Fibroblast of skin of left biceps (primary cell): ENCODE data around the gene HIVEP3.

ENCODE experiments used
- DNase-seq, 2 experiments: peaks; one replicate each; pipeline ENCODE4 v3.0.0-alpha.2; 2013; ENCODE audit warnings: low read depth in 2 of 2

The HIVEP3 gene

GRCh38 chr1:41518471-41518870 lies 400.3 kb downstream of the HIVEP3 start:
- DNase-seq = no peak

GRCh38 chr1:41517062-41517438 lies 401.7 kb downstream of the HIVEP3 start:
- no peak for DNase-seq

DNA sequence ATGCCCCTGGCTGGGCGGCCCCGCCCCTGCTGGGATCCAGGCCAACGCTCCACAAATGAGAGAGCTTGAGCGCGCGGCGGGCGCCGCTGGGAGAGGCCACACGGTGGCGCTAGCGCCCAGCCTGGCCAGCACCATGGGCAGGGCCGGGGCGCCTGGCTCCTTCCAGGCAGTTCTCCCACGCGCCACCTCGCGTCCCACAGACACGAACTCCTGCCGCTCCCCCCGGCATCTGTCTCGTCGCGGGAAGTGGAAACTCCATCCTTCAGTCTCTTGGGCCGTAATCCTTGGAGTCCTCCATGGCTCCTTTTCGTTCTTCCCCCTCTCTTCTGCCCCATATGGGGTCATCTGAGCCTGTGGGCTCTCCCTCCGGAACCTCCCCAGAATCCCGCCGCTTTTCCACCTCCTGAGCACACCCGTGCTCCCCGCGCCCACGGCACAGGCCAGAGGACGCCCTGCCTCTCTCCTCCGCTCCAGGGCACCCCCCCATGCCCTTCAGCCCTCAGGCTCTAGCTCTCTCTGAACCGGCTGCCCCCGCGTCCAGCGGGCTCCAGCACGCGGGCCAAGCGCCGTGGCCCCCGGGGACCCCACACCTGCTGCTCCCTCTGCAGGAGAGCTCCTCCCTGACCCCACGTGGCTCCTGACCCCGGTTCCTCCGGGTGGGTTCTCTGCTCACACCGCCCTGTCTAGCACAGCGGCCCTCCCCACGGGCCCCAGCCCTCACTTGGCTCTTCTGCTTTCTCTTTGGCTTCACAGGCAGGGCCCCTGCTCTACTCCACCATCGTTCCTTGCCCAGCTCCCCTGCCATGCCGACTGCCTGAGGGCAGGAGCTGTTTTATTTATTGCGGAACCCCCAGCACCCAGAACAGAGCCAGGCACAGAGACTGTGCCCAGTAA lies 402.3 kb downstream of the HIVEP3 start:
- DNase-seq = peak; percentile 61 to 65

DNA sequence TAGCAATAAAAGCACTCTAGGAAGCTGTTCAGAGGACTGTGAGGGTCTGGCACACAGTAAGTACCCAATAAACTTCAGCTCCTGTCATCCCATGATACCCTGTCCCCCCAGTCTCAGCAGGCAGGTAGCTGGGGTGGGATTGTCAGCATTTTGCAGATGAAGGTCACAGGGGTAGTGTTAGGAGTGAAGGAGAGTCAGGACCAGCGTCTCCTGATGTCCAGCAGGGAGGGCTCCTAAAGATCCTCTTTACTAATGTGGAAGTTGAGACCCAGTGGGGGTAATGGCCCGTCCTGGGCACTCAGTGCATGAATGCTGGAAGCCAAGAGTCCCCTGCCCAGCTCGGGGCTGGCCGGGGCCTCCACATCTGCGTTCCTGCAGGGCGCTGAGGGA lies 402.9 kb downstream of the HIVEP3 start:
- DNase-seq = no peak

- no peak for DNase-seq
Measured at GRCh38 chr1:41515131-41515678, 403.5 kb downstream of the HIVEP3 start.

- no peak for DNase-seq
Measured at GRCh38 chr1:41514381-41514780, 404.3 kb downstream of the HIVEP3 start.

GRCh38 chr1:41513383-41513735 lies 405.4 kb downstream of the HIVEP3 start:
- no peak for DNase-seq

DNA sequence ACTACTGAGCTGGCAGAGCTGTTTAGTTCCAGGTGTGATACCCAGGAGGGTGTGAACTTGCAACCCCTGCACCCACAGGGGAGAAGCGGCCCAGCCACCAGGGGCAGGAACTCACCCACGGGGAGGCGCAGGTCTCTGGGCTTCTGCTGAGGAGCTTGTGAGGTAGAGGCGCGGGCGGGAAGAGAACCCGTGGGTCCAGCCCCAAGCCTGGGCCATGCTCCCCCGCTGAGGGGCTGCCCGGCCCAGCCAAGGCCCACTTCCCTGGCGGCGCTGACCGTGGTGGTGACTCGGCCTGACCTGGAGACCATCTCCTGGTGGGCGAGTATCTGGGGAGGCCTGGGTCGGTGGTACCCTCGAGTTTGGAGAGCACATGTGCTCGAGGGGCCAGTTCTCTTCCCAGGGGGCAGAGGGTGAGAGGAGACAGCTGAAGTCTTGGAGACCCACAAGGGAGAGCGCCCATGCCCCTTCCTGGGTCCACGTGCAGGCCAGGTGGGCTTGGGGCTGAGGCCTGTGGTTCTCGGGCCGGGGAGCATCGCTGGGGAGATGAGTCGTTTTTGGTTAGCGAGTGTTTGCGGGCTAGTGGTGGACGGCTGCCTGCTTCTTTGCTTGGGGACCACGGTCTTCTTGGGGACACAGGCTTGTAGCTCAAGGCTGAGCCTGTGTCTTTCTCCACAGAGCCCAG lies 405.9 kb downstream of the HIVEP3 start:
- no peak for DNase-seq

DNA sequence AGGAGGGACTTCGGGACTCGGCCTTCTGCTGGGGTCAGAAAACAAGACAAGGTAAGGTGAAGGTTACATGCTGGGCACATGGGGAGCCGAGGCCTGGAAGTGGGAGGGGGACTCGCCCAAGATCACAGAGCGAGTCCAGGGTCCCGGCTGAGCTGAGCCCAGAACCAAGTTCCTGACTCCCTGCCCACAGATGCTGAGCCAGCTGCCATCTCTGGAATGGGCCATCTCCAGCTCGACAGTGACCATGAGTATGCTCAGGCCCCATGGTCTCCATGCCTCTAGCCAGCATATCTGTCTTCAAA lies 407.5 kb downstream of the HIVEP3 start:
- DNase-seq = no peak

- no peak for DNase-seq
Measured at GRCh38 chr1:41510531-41511238, 408.0 kb downstream of the HIVEP3 start.

- no peak for DNase-seq
Measured at GRCh38 chr1:41509270-41509671, 409.5 kb downstream of the HIVEP3 start.

- DNase-seq = no peak
Measured at GRCh38 chr1:41508290-41508689, 410.4 kb downstream of the HIVEP3 start.

GRCh38 chr1:41507836-41508235 lies 410.9 kb downstream of the HIVEP3 start:
- DNase-seq = no peak

- no peak for DNase-seq
Measured at GRCh38 chr1:41507110-41507720, 411.5 kb downstream of the HIVEP3 start.

DNA sequence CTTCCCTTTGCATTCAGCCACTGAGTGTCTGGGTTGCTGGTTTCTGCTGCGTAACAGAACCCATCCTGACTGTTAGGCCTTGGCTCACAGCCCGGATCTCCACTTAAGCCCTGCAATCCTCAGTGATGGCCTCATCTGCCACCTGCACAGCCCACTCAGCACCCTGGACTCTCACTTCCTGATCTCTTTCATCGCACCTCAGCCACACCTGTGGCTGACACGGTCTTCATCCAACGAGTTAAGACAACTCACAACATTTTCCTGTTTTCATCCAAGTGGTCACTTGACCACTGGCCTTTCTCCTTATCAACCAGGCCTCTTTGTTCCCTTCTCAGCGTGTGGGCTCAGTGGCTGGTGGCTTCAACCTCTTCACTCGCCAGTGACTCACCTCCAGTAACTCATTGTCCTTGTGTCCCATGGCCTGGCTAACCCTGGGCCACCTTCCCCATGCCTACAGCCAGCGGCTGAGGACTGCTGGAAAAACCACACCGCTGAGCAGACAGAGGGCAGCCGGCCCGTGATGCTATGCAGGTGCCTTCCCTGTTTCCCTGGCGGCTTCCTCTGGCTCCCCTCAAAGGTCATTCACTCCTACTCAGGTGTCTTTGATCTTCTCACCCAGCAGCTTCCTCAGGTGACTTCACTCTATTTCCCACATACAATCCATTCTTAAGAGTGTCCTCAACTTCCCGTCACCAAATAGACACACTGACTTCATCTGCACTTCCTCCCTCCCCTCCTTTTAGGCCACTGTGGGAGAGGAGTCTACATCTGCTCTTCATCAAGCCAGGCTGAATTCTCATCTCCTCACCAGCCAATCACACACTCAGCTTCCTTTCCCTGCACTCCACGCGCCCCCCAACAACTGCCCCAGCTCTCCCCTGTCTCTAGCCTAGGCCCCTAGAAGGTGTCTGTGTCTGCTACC lies 414.3 kb downstream of the HIVEP3 start:
- DNase-seq = peak in 1 of 2 experiments; percentile 44

DNA sequence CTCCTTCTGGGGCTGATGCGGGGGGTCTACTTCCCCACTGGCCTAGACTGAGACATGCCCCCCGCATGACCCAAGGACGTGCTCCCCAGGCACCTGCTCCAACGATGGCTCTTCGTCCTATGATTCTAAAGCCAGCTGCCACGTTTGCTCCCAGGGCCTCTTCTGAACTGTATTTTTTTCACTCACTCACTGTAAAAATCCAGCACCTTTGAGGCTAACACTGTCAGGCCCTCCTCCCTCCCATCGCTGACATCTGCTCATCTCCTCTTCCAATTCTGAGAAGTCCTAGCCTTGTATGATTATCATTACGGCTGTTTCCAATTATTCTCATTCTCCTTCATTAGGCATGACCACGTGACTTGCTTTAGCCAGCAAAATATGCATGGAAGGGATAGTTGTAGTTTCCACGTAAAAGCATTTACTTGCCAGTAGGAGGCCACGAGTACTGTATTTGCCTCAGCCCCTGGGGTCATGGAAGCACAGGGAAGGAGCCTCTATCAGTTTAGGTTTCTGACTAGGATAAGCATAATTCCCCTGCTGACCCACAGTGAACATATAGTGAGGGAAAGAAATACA lies 415.1 kb downstream of the HIVEP3 start:
- DNase-seq = peak; percentile 62 to 67

DNA sequence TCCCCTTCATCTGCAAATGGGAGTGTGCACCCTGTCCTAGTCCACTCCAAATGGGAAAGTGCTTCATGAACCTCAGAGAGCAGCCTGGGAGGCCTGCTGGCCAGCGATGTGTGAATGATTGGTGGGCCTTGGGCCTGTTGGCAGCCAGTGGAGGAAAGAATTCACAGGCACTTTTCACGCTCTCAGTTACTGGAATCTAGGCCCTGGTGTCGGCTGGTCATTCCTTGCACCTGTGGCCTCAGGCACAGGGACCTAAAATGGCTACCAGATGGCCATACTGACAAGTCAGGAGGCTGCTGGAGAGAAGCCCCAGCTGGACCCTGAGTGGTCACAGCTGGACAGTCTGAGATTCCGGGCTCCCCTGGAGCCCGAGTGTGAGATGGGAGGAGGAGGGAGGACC lies 415.8 kb downstream of the HIVEP3 start:
- no peak for DNase-seq

GRCh38 chr1:41501581-41501980 lies 417.1 kb downstream of the HIVEP3 start:
- DNase-seq = no peak

DNA sequence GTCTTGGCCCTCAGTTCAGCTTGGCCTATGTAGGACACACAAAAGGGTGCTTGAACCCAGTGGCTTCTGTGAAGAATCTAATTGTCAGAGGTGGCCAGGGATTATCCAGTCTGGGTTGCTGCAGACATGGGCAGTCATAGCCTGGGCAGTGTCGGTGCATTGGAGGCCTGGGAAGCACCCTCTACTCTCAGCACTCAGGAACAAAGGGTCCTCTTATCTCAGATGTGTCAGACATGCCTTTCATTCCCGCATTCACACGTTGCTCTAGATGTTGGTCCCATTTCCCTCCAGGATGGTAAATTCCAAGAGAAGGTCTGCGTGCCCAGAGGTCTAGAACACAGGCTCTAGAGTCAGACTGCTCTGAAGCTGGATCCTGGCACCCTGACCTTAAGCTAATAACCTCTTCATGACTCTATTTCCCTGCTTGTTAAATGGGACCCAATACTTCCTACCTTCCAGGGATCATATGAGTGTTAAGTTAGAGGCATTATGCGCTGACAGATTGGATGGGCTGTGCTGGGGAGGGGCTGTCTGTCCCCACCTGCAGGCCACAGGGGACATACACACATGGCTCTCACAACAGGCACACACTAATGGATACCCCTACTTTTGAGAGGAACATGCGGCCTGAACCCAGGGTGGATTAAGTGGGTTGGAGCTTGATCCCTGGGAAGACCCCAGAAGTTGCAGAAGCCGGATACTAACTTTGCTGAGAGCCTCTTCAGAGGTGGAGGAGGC lies 417.8 kb downstream of the HIVEP3 start:
- no peak for DNase-seq

GRCh38 chr1:41500378-41500777 lies 418.3 kb downstream of the HIVEP3 start:
- no peak for DNase-seq
